PC-3 (cell line): ENCODE measurements around the gene TMEM52B. TPM values are rescaled to one million over a fixed set of nuclear protein-coding genes. Genes with fewer than 3 reads are reported as not detected.

Experiments
- ATAC-seq: fragments of 200-7000 bp; cut with Tn5 transposase; 2 replicates; pipeline ENCODE4 v1.9.1; 2020; ENCODE audit warnings: mild to moderate bottlenecking, moderate library complexity
- BruUV-seq: library from RNA; stranded (reverse); fragments of 400-500 nt; replicated peaks from 2 replicates; lab custom pipeline; 2021; lab: Mats Ljungman, UMichigan
- CTCF ChIA-PET: fragments of 300-600 bp; sonication (Branson Sonifier 250); formaldehyde crosslinking; loops from one replicate; lab custom pipeline; 2022; ENCODE audit warnings: antibody characterized with exemption; lab: Charles Lee
- POLR2A ChIA-PET: fragments of 300-600 bp; sonication (Branson Sonifier 250); formaldehyde crosslinking; loops from one replicate; lab custom pipeline; 2022; ENCODE audit warnings: antibody characterized with exemption; ENCODE audit not compliant: unreplicated experiment; lab: Charles Lee
- DNase-seq: peaks from one replicate; pipeline ENCODE4 v3.0.0-alpha.2; 2015
- H2AFZ ChIP-seq: fragments of 300-600 bp; sonication (generic); 2 replicates; pipeline ENCODE4 v1.6.0; 2016; ENCODE audit warnings: antibody characterized with exemption, low read length
- H3F3A ChIP-seq: fragments of 300-600 bp; sonication (generic); one replicate; pipeline ENCODE4 v1.6.0; 2017; ENCODE audit warnings: antibody characterized with exemption, low read length, control low read depth, mild to moderate bottlenecking; ENCODE audit not compliant: unreplicated experiment
- H3K27ac ChIP-seq: fragments of 300-600 bp; sonication (generic); 2 replicates; pipeline ENCODE4 v1.5.1; 2016; ENCODE audit warnings: mild to moderate bottlenecking, low read length
- H3K27me3 ChIP-seq: fragments of 300-600 bp; sonication (generic); 2 replicates; pipeline ENCODE4 v1.6.1; 2016; ENCODE audit warnings: low read length, mixed read lengths
- H3K36me3 ChIP-seq: fragments of 300-600 bp; sonication (generic); 2 replicates; pipeline ENCODE4 v1.6.1; 2016; ENCODE audit warnings: low read depth, mixed run types, low read length, mixed read lengths
- H3K4me1 ChIP-seq: fragments of 300-600 bp; sonication (generic); 2 replicates; pipeline ENCODE4 v1.5.1; 2016; ENCODE audit warnings: low read length; ENCODE audit not compliant: insufficient read depth
- H3K4me2 ChIP-seq: fragments of 300-600 bp; sonication (generic); 2 replicates; pipeline ENCODE4 v1.6.0; 2016; ENCODE audit warnings: low read length
- H3K4me3 ChIP-seq: fragments of 300-600 bp; sonication (generic); 2 replicates; pipeline ENCODE4 v1.5.1; 2016; ENCODE audit warnings: mild to moderate bottlenecking, low read length, mixed read lengths
- H3K79me2 ChIP-seq: fragments of 300-600 bp; sonication (generic); 2 replicates; pipeline ENCODE4 v1.6.1; 2017; ENCODE audit warnings: low read length, mixed read lengths
- H3K9ac ChIP-seq: fragments of 300-600 bp; sonication (generic); 2 replicates; pipeline ENCODE4 v1.6.0; 2016; ENCODE audit warnings: mild to moderate bottlenecking, low read length
- H3K9me2 ChIP-seq: fragments of 300-600 bp; sonication (generic); replicated peaks from 2 replicates; pipeline ENCODE4 v1.6.1; 2016; ENCODE audit warnings: mixed run types, low read length, mixed read lengths
- H3K9me3 ChIP-seq: fragments of 300-600 bp; sonication (generic); 2 replicates; pipeline ENCODE4 v1.6.1; 2016; ENCODE audit warnings: low read length, mixed read lengths
- H4K20me1 ChIP-seq: fragments of 300-600 bp; sonication (generic); 2 replicates; pipeline ENCODE4 v1.6.1; 2016; ENCODE audit warnings: low read length, mixed read lengths
- EZH2 ChIP-seq: fragments of 300-600 bp; sonication (generic); IDR thresholded peaks from one replicate; pipeline ENCODE4 v1.6.1; 2017; ENCODE audit warnings: antibody characterized with exemption, mild to moderate bottlenecking, low read length; ENCODE audit not compliant: unreplicated experiment
- EZH2phosphoT487 ChIP-seq: fragments of 300-600 bp; sonication (generic); IDR thresholded peaks from 2 replicates; pipeline ENCODE4 v1.6.1; 2018; ENCODE audit warnings: mild to moderate bottlenecking, antibody characterized with exemption, low read length, borderline replicate concordance
- intact Hi-C: fragments of 100-400 bp; cut with micrococcal nuclease; formaldehyde crosslinking; loops from 2 replicates; pipeline ENCODE4 v1.9.0; 2023
- total RNA-seq: library from RNA; depleted of rRNA; stranded (reverse); fragments of >200 nt; gene quantifications from 2 replicates; pipeline ENCODE4 v1.2.3, GENCODE V29; 2014
- TF ChIP-seq, protein P1 (sequence below): fragments of 300-600 bp; sonication (generic); conservative IDR thresholded peaks from 2 replicates; pipeline ENCODE4 v1.5.1; 2017; ENCODE audit warnings: antibody characterized with exemption, low read depth, mild to moderate bottlenecking, low read length

Gene TMEM52B
- total RNA-seq, 1 experiment from 2014 or later = not detected

DNA sequence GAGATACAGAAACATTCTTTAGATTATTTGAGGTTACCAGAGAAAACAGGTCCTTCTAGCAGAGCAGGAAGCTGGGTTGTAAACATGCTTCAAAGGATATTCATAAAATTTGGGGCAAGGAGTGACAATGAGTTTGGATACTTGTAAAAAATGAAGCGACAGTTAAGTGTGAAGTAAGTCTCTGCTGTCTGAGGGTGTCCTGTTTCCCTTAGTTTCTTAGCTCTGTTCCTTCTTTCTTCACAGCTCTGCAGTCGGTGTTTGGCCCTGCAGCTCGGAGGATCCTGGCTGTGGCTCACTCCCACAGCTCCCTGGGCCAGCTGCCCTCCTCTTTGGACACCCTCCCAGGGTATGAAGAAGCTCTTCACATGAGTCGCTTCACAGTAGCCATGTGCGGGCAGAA is 10.8 kb downstream of the TMEM52B start:
- POLR2A ChIA-PET = interaction anchor here (0.6 kb wide), 1 partner anchor 23 kb away, joined by 5 read pairs; no protein-coding TSS in a partner anchor
- H3K9ac ChIP-seq = no peak overlapping the region
- peak overlapping the region; percentile 66; the same call in 1 of the 2 replicates for H3K4me2 ChIP-seq

GRCh38 chr12:10190558-10191388 is 11.9 kb downstream of the TMEM52B start:
- DNase-seq (peak; percentile 82), ATAC-seq (peak; percentile 77)
- no peak overlapping the region for H2AFZ ChIP-seq
- intact Hi-C loops = loop anchor here (1.0 to 5.0 kb wide), 3 partner anchors 8 to 158 kb away; partner anchors contain the start of gene CLEC9A
- no peak overlapping the region for H3K4me3 ChIP-seq
- peak overlapping the region; percentile 71 for H3K4me2 ChIP-seq
- no peaks in the 10 kb centered on the region for H3K9me3 ChIP-seq
- no peaks in the 10 kb centered on the region for H4K20me1 ChIP-seq
- H3K9ac ChIP-seq = no peak overlapping the region
- peaks cover 10% of the 10 kb centered on the region for H3F3A ChIP-seq
- peak overlapping the region; percentile 66 for H3K27ac ChIP-seq
- H3K4me1 ChIP-seq = peaks cover 41% of the 10 kb centered on the region
- no peak for TF ChIP-seq EZH2phosphoT487
- TF ChIP-seq, protein P1, sequence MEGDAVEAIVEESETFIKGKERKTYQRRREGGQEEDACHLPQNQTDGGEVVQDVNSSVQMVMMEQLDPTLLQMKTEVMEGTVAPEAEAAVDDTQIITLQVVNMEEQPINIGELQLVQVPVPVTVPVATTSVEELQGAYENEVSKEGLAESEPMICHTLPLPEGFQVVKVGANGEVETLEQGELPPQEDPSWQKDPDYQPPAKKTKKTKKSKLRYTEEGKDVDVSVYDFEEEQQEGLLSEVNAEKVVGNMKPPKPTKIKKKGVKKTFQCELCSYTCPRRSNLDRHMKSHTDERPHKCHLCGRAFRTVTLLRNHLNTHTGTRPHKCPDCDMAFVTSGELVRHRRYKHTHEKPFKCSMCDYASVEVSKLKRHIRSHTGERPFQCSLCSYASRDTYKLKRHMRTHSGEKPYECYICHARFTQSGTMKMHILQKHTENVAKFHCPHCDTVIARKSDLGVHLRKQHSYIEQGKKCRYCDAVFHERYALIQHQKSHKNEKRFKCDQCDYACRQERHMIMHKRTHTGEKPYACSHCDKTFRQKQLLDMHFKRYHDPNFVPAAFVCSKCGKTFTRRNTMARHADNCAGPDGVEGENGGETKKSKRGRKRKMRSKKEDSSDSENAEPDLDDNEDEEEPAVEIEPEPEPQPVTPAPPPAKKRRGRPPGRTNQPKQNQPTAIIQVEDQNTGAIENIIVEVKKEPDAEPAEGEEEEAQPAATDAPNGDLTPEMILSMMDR = peak; percentile 78
- no peak for TF ChIP-seq EZH2
- no peaks in the 10 kb centered on the region for H3K9me2 ChIP-seq
- H3K27me3 ChIP-seq = no peaks in the 10 kb centered on the region
- ChIA-PET CTCF (interaction anchor here (0.6 to 1.0 kb wide), 2 partner anchors 37 to 458 kb away, joined by 3 to 8 read pairs; partner anchors contain the start of gene CLECL1), POLR2A (no interaction called here)
- H3K36me3 ChIP-seq = no peaks in the 10 kb centered on the region
- BruUV-seq = no TSS peak
- H3K79me2 ChIP-seq = no peaks in the 10 kb centered on the region

More for the DNA sequence above, 10.8 kb downstream of the TMEM52B start:
- ATAC-seq (peak; percentile 9; the same call in 1 of the 2 replicates), DNase-seq (peak; percentile 66)
- no peaks in the 10 kb centered on the region for H3K9me2 ChIP-seq
- H2AFZ ChIP-seq = peak overlapping the region; percentile 63; the same call in 1 of the 2 replicates
- peaks cover 41% of the 10 kb centered on the region for H3K4me1 ChIP-seq
- no peaks in the 10 kb centered on the region for H3K79me2 ChIP-seq
- H3K4me3 ChIP-seq = no peak overlapping the region
- H3K36me3 ChIP-seq = no peaks in the 10 kb centered on the region
- no TSS peak for BruUV-seq
- CTCF ChIA-PET = interaction anchor here (0.5 to 1.1 kb wide), 4 partner anchors 19 to 527 kb away, joined by 3 to 4 read pairs (median 3); no protein-coding TSS in a partner anchor
- peak overlapping the region; percentile 32 for H3K27ac ChIP-seq
- H4K20me1 ChIP-seq = no peaks in the 10 kb centered on the region
- peaks cover 10% of the 10 kb centered on the region for H3F3A ChIP-seq
- H3K27me3 ChIP-seq = no peaks in the 10 kb centered on the region
- TF ChIP-seq EZH2 (no peak), EZH2phosphoT487 (no peak)
- TF ChIP-seq, protein P1 = no peak
- intact Hi-C loops = loop anchor here (1.0 to 5.0 kb wide), 2 partner anchors 7 to 157 kb away; partner anchors contain the start of gene CLEC9A
- no peaks in the 10 kb centered on the region for H3K9me3 ChIP-seq
